GM23248 (cell line): ENCODE measurements around the gene LRMDA.

Experiments used
- EZH2 ChIP-seq: fragments of 200-600 bp; sonication (generic); IDR thresholded peaks from 2 replicates; pipeline ENCODE4 v1.6.1; 2018; ENCODE audit warnings: antibody characterized with exemption, mild to moderate bottlenecking; ENCODE audit not compliant: insufficient read depth, poor library complexity, severe bottlenecking
- EZH2phosphoT487 ChIP-seq: fragments of 200-600 bp; sonication (generic); IDR thresholded peaks from 2 replicates; pipeline ENCODE4 v1.6.1; 2018; ENCODE audit warnings: antibody characterized with exemption, moderate library complexity, mild to moderate bottlenecking, low read depth; ENCODE audit not compliant: insufficient read depth

GRCh38 chr10:76509446-76509845, 1078.0 kb downstream of the LRMDA start:
- TF ChIP-seq EZH2 = no peak
- TF ChIP-seq EZH2phosphoT487 = no peak
